GM12878 (cell line): ENCODE results near the gene SYCN. TPM values are rescaled to one million over a fixed set of nuclear protein-coding genes. Genes with fewer than 3 reads are reported as not detected.

Experiments used
- ATAC-seq: fragments of 200-7000 bp; cut with Tn5 transposase; 3 replicates; pipeline ENCODE4 v1.9.1; 2020; ENCODE audit warnings: mild to moderate bottlenecking, moderate library complexity
- BruUV-seq: library from RNA; stranded (reverse); fragments of 400-500 nt; replicated peaks from 2 replicates; lab custom pipeline; 2021; lab: Mats Ljungman, UMichigan
- CTCF ChIA-PET: fragments of 300-600 bp; sonication (Branson Sonifier 250); formaldehyde crosslinking; extraction: SDS; loops from one replicate; lab custom pipeline; 2021; ENCODE audit warnings: inconsistent platforms; lab: Yijun Ruan, JAX
- POLR2A ChIA-PET: fragments of 350-600 bp; formaldehyde crosslinking; extraction: SDS; loops from one replicate; lab custom pipeline; 2021; ENCODE audit warnings: inconsistent platforms; lab: Charles Lee
- RAD21 ChIA-PET: fragments of 300-600 bp; sonication (Branson Sonifier 250); formaldehyde crosslinking; loops from one replicate; lab custom pipeline; 2023; ENCODE audit warnings: antibody characterized with exemption; ENCODE audit not compliant: unreplicated experiment; lab: Charles Lee
- SMC1A ChIA-PET: fragments of 300-600 bp; sonication (Branson Sonifier 250); formaldehyde crosslinking; loops from one replicate; lab custom pipeline; 2023; ENCODE audit not compliant: unreplicated experiment, uncharacterized antibody; lab: Charles Lee
- DNase-seq: peaks from one replicate; pipeline ENCODE4 v3.0.0-alpha.2; 2011; ENCODE audit warnings: low read depth, low spot score
- FAIRE-seq: peaks from 3 replicates; lab custom pipeline; 2011; peaks lifted over from hg19 to GRCh38; lab: Jason Lieb, UNC
- H2AFZ ChIP-seq: 2 replicates; pipeline ENCODE4 v1.6.0; 2011; ENCODE audit warnings: low read depth, low read length, control low read depth; ENCODE audit not compliant: control insufficient read depth
- H3K27ac ChIP-seq: 2 replicates; pipeline ENCODE4 v1.5.1; 2011; ENCODE audit warnings: control low read depth; ENCODE audit not compliant: control insufficient read depth, insufficient read depth
- H3K27me3 ChIP-seq, 2 experiments: replicated peaks in 1 of 2; 2 replicates each; pipeline versions ENCODE4 v1.6.0 to v1.6.1; 2011; ENCODE audit warnings: low read length in 1 of 2; ENCODE audit not compliant: control insufficient read depth in 2 of 2, insufficient read depth in 2 of 2
- H3K36me3 ChIP-seq, 2 experiments: 2 replicates each; pipeline ENCODE4 v1.5.1; 2011; ENCODE audit warnings: low read length in 1 of 2; ENCODE audit not compliant: control insufficient read depth in 2 of 2, insufficient read depth in 2 of 2
- H3K4me1 ChIP-seq: 2 replicates; pipeline ENCODE4 v1.6.1; 2011; ENCODE audit warnings: mild to moderate bottlenecking, low read length, moderate library complexity, mixed read lengths; ENCODE audit not compliant: control insufficient read depth, insufficient read depth
- H3K4me2 ChIP-seq: 2 replicates; pipeline ENCODE4 v1.6.0; 2011; ENCODE audit warnings: control low read depth; ENCODE audit not compliant: control insufficient read depth, insufficient read depth
- H3K4me3 ChIP-seq: fragments of 200-600 bp; sonication (generic); 2 replicates; pipeline ENCODE4 v1.5.1; 2016
- H3K79me2 ChIP-seq: 2 replicates; pipeline ENCODE4 v1.6.0; 2011; ENCODE audit warnings: low read length; ENCODE audit not compliant: control insufficient read depth, insufficient read depth
- H3K9ac ChIP-seq: 2 replicates; pipeline ENCODE4 v1.8.0; 2011; ENCODE audit warnings: low read length, control low read depth, mixed read lengths; ENCODE audit not compliant: control insufficient read depth, insufficient read depth
- H3K9me3 ChIP-seq: replicated peaks from 3 replicates; pipeline ENCODE4 v1.5.1; 2011; ENCODE audit warnings: mild to moderate bottlenecking, low read length; ENCODE audit not compliant: control insufficient read depth, insufficient read depth
- H4K20me1 ChIP-seq: 2 replicates; pipeline ENCODE4 v1.6.0; 2011; ENCODE audit not compliant: control insufficient read depth, insufficient read depth
- BACH1 ChIP-seq: fragments of 450-650 bp; IDR thresholded peaks from 2 replicates; pipeline ENCODE4 v1.6.1; 2017; ENCODE audit warnings: mild to moderate bottlenecking, borderline replicate concordance
- E4F1 ChIP-seq: fragments of 450-650 bp; IDR thresholded peaks from 2 replicates; pipeline ENCODE4 v1.6.1; 2018; ENCODE audit warnings: borderline replicate concordance, mild to moderate bottlenecking; ENCODE audit not compliant: partially characterized antibody
- FOXK2 ChIP-seq: fragments of 450-650 bp; IDR thresholded peaks from 2 replicates; pipeline ENCODE4 v1.6.1; 2017; ENCODE audit warnings: mild to moderate bottlenecking, moderate library complexity
- HDAC2 ChIP-seq: fragments of 200-600 bp; sonication (generic); IDR thresholded peaks from 2 replicates; pipeline ENCODE4 v1.6.1; 2017
- HDAC6 ChIP-seq: fragments of 200-600 bp; sonication (generic); IDR thresholded peaks from one replicate; pipeline ENCODE4 v1.8.0; 2017; ENCODE audit warnings: antibody characterized with exemption; ENCODE audit not compliant: unreplicated experiment
- NKRF ChIP-seq: fragments of 450-650 bp; conservative IDR thresholded peaks from 2 replicates; pipeline ENCODE4 v1.6.1; 2017; ENCODE audit warnings: mild to moderate bottlenecking, moderate library complexity
- POLR2A ChIP-seq: IDR thresholded peaks from 2 replicates; pipeline ENCODE4 v1.6.1; 2011; ENCODE audit warnings: low read depth, mild to moderate bottlenecking, low read length
- RELA ChIP-seq: fragments of 450-650 bp; IDR thresholded peaks from 2 replicates; pipeline ENCODE4 v1.8.0; 2014; ENCODE audit warnings: borderline replicate concordance; ENCODE audit not compliant: partially characterized antibody
- RELB ChIP-seq: fragments of 450-650 bp; IDR thresholded peaks from 2 replicates; pipeline ENCODE4 v1.6.1; 2017; ENCODE audit warnings: low read depth, mild to moderate bottlenecking, moderate library complexity
- ZNF687 ChIP-seq: fragments of 450-650 bp; IDR thresholded peaks from 2 replicates; pipeline ENCODE4 v1.6.1; 2017; ENCODE audit warnings: mild to moderate bottlenecking, moderate library complexity
- ZZZ3 ChIP-seq: IDR thresholded peaks from 2 replicates; pipeline ENCODE4 v1.6.1; 2011; ENCODE audit warnings: low read depth; ENCODE audit not compliant: control insufficient read depth, insufficient read length
- WGBS: methylation state at CpG from one replicate; pipeline ENCODE4 v1.1.6; 2016; ENCODE audit warnings: low lambda C conversion rate; ENCODE audit not compliant: insufficient replicate concordance, insufficient coverage; ENCODE audit errors: missing lambda C conversion rate; 5-methylcytosine and 5-hydroxymethylcytosine counted together
- in situ Hi-C: fragments of 300-500 bp; cut with MboI; formaldehyde crosslinking; loops from 9 replicates; pipeline ENCODE4 v1.14.3; 2018; ENCODE audit warnings: mixed read lengths
- intact Hi-C: fragments of 100-400 bp; cut with micrococcal nuclease; formaldehyde crosslinking; loops from one replicate; pipeline ENCODE4 v1.14.2; 2022; ENCODE audit not compliant: unreplicated experiment
- polyA plus RNA-seq, 11 experiments: library from polyadenylated mRNA; depleted of rRNA in 4 of 11; unstranded in 6 of 11; stranded (reverse) in 5 of 11; fragments of >200 nt; fragmentation: Nextera tagmentation in 4 of 11; fragmentation: Illumina TruSeq in 1 of 11; extraction: Ambion mirVana in 4 of 11; extraction: Trizol in 1 of 11; gene quantifications; 1 replicate in 1 of 11; 2 replicates in 10 of 11; pipeline versions ENCODE4 v1.2.1 to v1.2.3, GENCODE V29; 2011 to 2016; ENCODE audit warnings: inconsistent platforms in 2 of 11, missing spikeins in 2 of 11, low read depth in 1 of 11
- total RNA-seq, 4 experiments: library from RNA; depleted of rRNA in 3 of 4; stranded (reverse); fragments of >200 nt in 3 of 4; fragmentation: Illumina TruSeq in 1 of 4; extraction: Trizol in 1 of 4; gene quantifications; 2 replicates each; pipeline versions ENCODE4 v1.2.1 to v1.2.3, GENCODE V29; 2013 to 2021

Gene SYCN
- total and polyA plus RNA-seq, 10 of the 15 experiments (the other 5 are each of a cell fraction or from before 2014, with no cell fraction given): 0.54 TPM; not detected in 9

GRCh38 chr19:39212375-39212742 is 8.3 kb upstream of the SYCN start (continued):
- TF ChIP-seq NKRF: no peak
- no peak for TF ChIP-seq ZZZ3
- TF ChIP-seq RELB: no peak
- no peak for TF ChIP-seq FOXK2

- no peak overlapping the region for H3K9ac ChIP-seq
- no TSS peak for BruUV-seq
- DNase-seq: no peak
- H3K9me3 ChIP-seq: no peaks in the 10 kb centered on the region; the same call in 2 of the 3 replicates
- WGBS: 52% methylated on average over 13 of the region's 13 CpGs
- H3K36me3 ChIP-seq: no peaks in the 10 kb centered on the region
- no peaks in the 10 kb centered on the region for H3K4me1 ChIP-seq
- no peak for FAIRE-seq
- in situ Hi-C loops: no loop called here
- H2AFZ ChIP-seq: no peak overlapping the region
- ATAC-seq: no peak
- H3K27ac ChIP-seq: no peak overlapping the region
- H3K4me2 ChIP-seq: no peak overlapping the region
- H4K20me1 ChIP-seq: no peaks in the 10 kb centered on the region
- H3K79me2 ChIP-seq: no peaks in the 10 kb centered on the region
- ChIA-PET POLR2A (interaction anchor here (0.5 kb wide), 1 partner anchor 845 kb away, joined by 3 read pairs; no protein-coding TSS in a partner anchor), RAD21 (interaction anchor here (0.5 to 0.8 kb wide), 2 partner anchors 123 to 952 kb away, joined by 3 read pairs; no protein-coding TSS in a partner anchor), SMC1A (interaction anchor here (0.7 to 1.6 kb wide), 3 partner anchors 110 to 418 kb away, joined by 3 read pairs; no protein-coding TSS in a partner anchor), CTCF (interaction anchor here (0.6 to 4.0 kb wide), 2 partner anchors 39 to 116 kb away, joined by 3 to 28 read pairs; no protein-coding TSS in a partner anchor)
- intact Hi-C loops: loop anchor here (5.0 kb wide), 2 partner anchors 115 to 200 kb away; partner anchors contain the start of gene PLEKHG2
- peaks cover 0 to 3% of the 10 kb centered on the region in 2 experiments; a peak in 1 of 4 replicates for H3K27me3 ChIP-seq
- H3K4me3 ChIP-seq: no peak overlapping the region
- TF ChIP-seq POLR2A (no peak), RELA (no peak), HDAC6 (no peak), HDAC2 (no peak), E4F1 (no peak), BACH1 (no peak), ZNF687 (no peak)
Observed at GRCh38 chr19:39211731-39212374, 7.8 kb upstream of the SYCN start.
